Uterus (tissue), 4 donors: ENCODE measurements around the gene CYP2A6. TPM values are rescaled to one million over a fixed set of nuclear protein-coding genes. Genes with fewer than 3 reads are reported as not detected.

Experiments
- DNase-seq, 2 donors: peaks; one replicate each; pipeline ENCODE4 v3.0.0-alpha.2; 2019 to 2020
- H3K27ac ChIP-seq, 2 donors: fragments of 200-600 bp; sonication (generic); 1 replicate in 1 of 2; 2 replicates in 1 of 2; pipeline ENCODE4 v1.5.1; 2016 to 2018
- H3K27me3 ChIP-seq, 2 donors: fragments of 200-600 bp; sonication (generic); one replicate each; pipeline ENCODE4 v1.5.1; 2018 to 2019; ENCODE audit warnings: control low read depth in 1 of 2
- H3K36me3 ChIP-seq, 2 donors: fragments of 200-600 bp; sonication (generic); one replicate each; pipeline ENCODE4 v1.5.1; 2019; ENCODE audit warnings: control low read depth in 1 of 2
- H3K4me1 ChIP-seq, 2 donors: fragments of 200-600 bp; sonication (generic); one replicate each; pipeline ENCODE4 v1.5.1; 2018 to 2019; ENCODE audit warnings: control low read depth in 1 of 2
- H3K4me3 ChIP-seq, 2 donors: fragments of 200-600 bp; sonication (generic); 1 replicate in 1 of 2; 2 replicates in 1 of 2; pipeline ENCODE4 v1.5.1; 2018 to 2019; ENCODE audit warnings: mild to moderate bottlenecking in 1 of 2
- H3K9me3 ChIP-seq, 2 donors: fragments of 200-600 bp; sonication (generic); one replicate each; pipeline ENCODE4 v1.5.1; 2019; ENCODE audit warnings: control low read depth in 1 of 2
- CTCF ChIP-seq, 4 experiments: fragments of 200-600 bp in 2 of 4; fragments of 450-650 bp in 2 of 4; sonication (generic) in 2 of 4; IDR thresholded peaks; one replicate each; pipeline ENCODE4 v1.5.1; 2016 to 2019; ENCODE audit warnings: antibody characterized with exemption in 4 of 4, mild to moderate bottlenecking in 2 of 4, moderate library complexity in 1 of 4
- POLR2A ChIP-seq, 2 donors: fragments of 450-650 bp; IDR thresholded peaks; one replicate each; pipeline ENCODE4 v1.6.1; 2016; ENCODE audit warnings: antibody characterized with exemption in 2 of 2, mild to moderate bottlenecking in 1 of 2, moderate library complexity in 1 of 2
- intact Hi-C: fragments of 100-400 bp; cut with DNase I; formaldehyde crosslinking; loops from one replicate; pipeline ENCODE4 v1.15.1; 2023; ENCODE audit warnings: low total_unique reads
- total RNA-seq, 4 donors: library from RNA; depleted of rRNA in 3 of 4; stranded (reverse); fragments of >200 nt in 3 of 4; gene quantifications; one replicate each; pipeline versions ENCODE4 v1.1.0 to v1.2.4, GENCODE V29; 2014 to 2023
- donor health status: DM: yes; HTN: yes; CAD: no.

CYP2A6 gene
- total RNA-seq, 4 donors from 2014 or later = 0.64 TPM; not detected in 3

GRCh38 chr19:40804783-40805242 is 45.4 kb downstream of the CYP2A6 start:
- Histone ChIP-seq H3K4me3 (no peak overlapping the region), H3K9me3 (no peaks in the 10 kb centered on the region), H3K27ac (peak overlapping the region; percentile 94 to 97), H3K27me3 (no peaks in the 10 kb centered on the region), H3K4me1 (peaks cover 8 to 36% of the 10 kb centered on the region in 2 donors), H3K36me3 (no peaks in the 10 kb centered on the region)
- intact Hi-C loops = loop anchor here (5.0 kb wide), 1 partner anchor 143 kb away; no protein-coding TSS in a partner anchor
- no peak for TF ChIP-seq POLR2A (IDR thresholded peaks at IDR 0.05)
- TF ChIP-seq CTCF (IDR thresholded peaks at IDR 0.05) = no peak
- no peak for DNase-seq

- TF ChIP-seq CTCF (IDR thresholded peaks at IDR 0.05) (no peak), POLR2A (IDR thresholded peaks at IDR 0.05) (no peak)
- no peak overlapping the region for H3K4me3 ChIP-seq
- H3K4me1 ChIP-seq = peaks cover 8 to 36% of the 10 kb centered on the region in 2 donors
- DNase-seq = peak in 1 of 2 donors; percentile 51
- no peaks in the 10 kb centered on the region for H3K27me3 ChIP-seq
- no peaks in the 10 kb centered on the region for H3K9me3 ChIP-seq
- peak overlapping the region; percentile 94 to 97 for H3K27ac ChIP-seq
- intact Hi-C loops = no loop called here
- H3K36me3 ChIP-seq = no peaks in the 10 kb centered on the region
Observed at GRCh38 chr19:40803857-40804782, 46.1 kb downstream of the CYP2A6 start.

- Histone ChIP-seq H3K36me3 (no peaks in the 10 kb centered on the region), H3K9me3 (no peaks in the 10 kb centered on the region), H3K27me3 (no peaks in the 10 kb centered on the region), H3K4me3 (peak overlapping the region in 1 of 2 donors; percentile 15), H3K27ac (peak overlapping the region; percentile 94 to 97), H3K4me1 (peaks cover 8 to 36% of the 10 kb centered on the region in 2 donors)
- intact Hi-C loops = no loop called here
- TF ChIP-seq POLR2A (IDR thresholded peaks at IDR 0.05) (no peak), CTCF (IDR thresholded peaks at IDR 0.05) (no peak)
- DNase-seq = no peak
Observed at GRCh38 chr19:40803170-40803856, 46.9 kb downstream of the CYP2A6 start.

- Histone ChIP-seq H3K27ac (peak overlapping the region; percentile 94 to 97), H3K36me3 (no peaks in the 10 kb centered on the region), H3K4me3 (peak overlapping the region in 1 of 2 donors; percentile 10), H3K27me3 (no peaks in the 10 kb centered on the region), H3K9me3 (no peaks in the 10 kb centered on the region), H3K4me1 (peaks cover 8 to 42% of the 10 kb centered on the region in 2 donors)
- peak; percentile 65 to 73 for DNase-seq
- TF ChIP-seq CTCF (IDR thresholded peaks at IDR 0.05) (no peak), POLR2A (IDR thresholded peaks at IDR 0.05) (no peak)
- intact Hi-C loops = no loop called here
Observed at GRCh38 chr19:40802300-40803169, 47.7 kb downstream of the CYP2A6 start.
